Measurements from ENCODE around the gene HIF1A. TPM values are rescaled to one million over a fixed set of nuclear protein-coding genes. Genes with fewer than 3 reads are reported as not detected.

HIF1A gene
- total RNA-seq, 1 donor from 2014 or later, result 299 TPM

- no peak overlapping the region for H2AFZ ChIP-seq (replicated peaks)
- peaks cover 26% of the 10 kb centered on the region for H3K4me1 ChIP-seq
- no peak overlapping the region for H3K4me2 ChIP-seq
- H3F3A ChIP-seq (ENCODE audit: low read depth), result peaks cover 12% of the 10 kb centered on the region
- H3K9me3 Mint-ChIP-seq, result no peaks in the 10 kb centered on the region
- peaks cover 10% of the 10 kb centered on the region for H3K4me1 Mint-ChIP-seq
- no peak overlapping the region for H3K9ac ChIP-seq
- H3K27ac ChIP-seq, result no peak overlapping the region
- H3K27ac Mint-ChIP-seq, result no peak overlapping the region
- H4K20me1 ChIP-seq (ENCODE audit: low read depth), result peaks cover 83% of the 10 kb centered on the region
- no peaks in the 10 kb centered on the region for H3K27me3 Mint-ChIP-seq (ENCODE audit: insufficient read depth, low read depth)
- peaks cover 100% of the 10 kb centered on the region for H3K79me2 ChIP-seq (ENCODE audit: low read depth)
- DNase-seq (ENCODE audit: low spot score), result no peak
- peaks cover 18% of the 10 kb centered on the region for H3K36me3 ChIP-seq
- H3K9me3 ChIP-seq (ENCODE audit: low read depth), result no peaks in the 10 kb centered on the region
- H3K27me3 ChIP-seq, result no peaks in the 10 kb centered on the region
- no peak for TF ChIP-seq EZH2 (IDR thresholded peaks at IDR 0.05)
- TF ChIP-seq EZH2phosphoT487 (IDR thresholded peaks at IDR 0.05), result no peak
- TF ChIP-seq, protein P1, sequence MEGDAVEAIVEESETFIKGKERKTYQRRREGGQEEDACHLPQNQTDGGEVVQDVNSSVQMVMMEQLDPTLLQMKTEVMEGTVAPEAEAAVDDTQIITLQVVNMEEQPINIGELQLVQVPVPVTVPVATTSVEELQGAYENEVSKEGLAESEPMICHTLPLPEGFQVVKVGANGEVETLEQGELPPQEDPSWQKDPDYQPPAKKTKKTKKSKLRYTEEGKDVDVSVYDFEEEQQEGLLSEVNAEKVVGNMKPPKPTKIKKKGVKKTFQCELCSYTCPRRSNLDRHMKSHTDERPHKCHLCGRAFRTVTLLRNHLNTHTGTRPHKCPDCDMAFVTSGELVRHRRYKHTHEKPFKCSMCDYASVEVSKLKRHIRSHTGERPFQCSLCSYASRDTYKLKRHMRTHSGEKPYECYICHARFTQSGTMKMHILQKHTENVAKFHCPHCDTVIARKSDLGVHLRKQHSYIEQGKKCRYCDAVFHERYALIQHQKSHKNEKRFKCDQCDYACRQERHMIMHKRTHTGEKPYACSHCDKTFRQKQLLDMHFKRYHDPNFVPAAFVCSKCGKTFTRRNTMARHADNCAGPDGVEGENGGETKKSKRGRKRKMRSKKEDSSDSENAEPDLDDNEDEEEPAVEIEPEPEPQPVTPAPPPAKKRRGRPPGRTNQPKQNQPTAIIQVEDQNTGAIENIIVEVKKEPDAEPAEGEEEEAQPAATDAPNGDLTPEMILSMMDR (IDR thresholded peaks at IDR 0.05), result no peak
- no peak overlapping the region for H3K4me3 Mint-ChIP-seq
- peaks cover 15% of the 10 kb centered on the region for H3K36me3 Mint-ChIP-seq
- no peak overlapping the region for H3K4me3 ChIP-seq
Observed at GRCh38 chr14:61720741-61721140, 25.4 kb downstream of the HIF1A start.

DNA sequence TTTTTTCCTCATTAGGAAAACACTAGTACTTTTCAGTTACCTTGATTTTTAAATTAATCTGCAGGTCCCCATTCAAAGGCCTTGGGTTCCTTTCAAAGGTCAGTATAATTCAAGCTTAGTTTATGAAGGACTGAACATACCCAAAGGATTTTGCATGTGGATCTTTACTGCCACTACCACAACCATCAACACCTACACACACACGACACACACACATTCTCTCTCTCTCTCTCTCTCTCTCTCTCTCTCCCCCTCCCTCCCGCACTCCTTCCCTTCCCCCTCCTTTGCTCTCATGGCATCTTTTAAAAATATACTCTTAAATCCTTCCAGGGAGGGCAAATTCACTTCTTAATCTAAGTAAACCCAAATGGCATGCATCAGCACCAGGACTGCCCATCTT, 28.8 kb downstream of the HIF1A start:
- Histone ChIP-seq H3K79me2 (ENCODE audit: low read depth) (peaks cover 87% of the 10 kb centered on the region), H3K4me2 (no peak overlapping the region), H2AFZ (replicated peaks) (no peak overlapping the region), H3K27ac (no peak overlapping the region), H3K36me3 (peaks cover 26% of the 10 kb centered on the region), H4K20me1 (ENCODE audit: low read depth) (peaks cover 58% of the 10 kb centered on the region), H3K9me3 (ENCODE audit: low read depth) (no peaks in the 10 kb centered on the region), H3K4me3 (no peak overlapping the region), H3K27me3 (no peaks in the 10 kb centered on the region), H3K4me1 (peaks cover 1% of the 10 kb centered on the region), H3F3A (ENCODE audit: low read depth) (peaks cover 9% of the 10 kb centered on the region), H3K9ac (no peak overlapping the region)
- TF ChIP-seq EZH2phosphoT487 (IDR thresholded peaks at IDR 0.05) (no peak), EZH2 (IDR thresholded peaks at IDR 0.05) (no peak)
- TF ChIP-seq, protein P1 (IDR thresholded peaks at IDR 0.05), result no peak
- no peak overlapping the region for H3K27ac Mint-ChIP-seq
- peaks cover 2% of the 10 kb centered on the region for H3K4me1 Mint-ChIP-seq
- H3K9me3 Mint-ChIP-seq, result no peaks in the 10 kb centered on the region
- no peak overlapping the region for H3K4me3 Mint-ChIP-seq
- DNase-seq (ENCODE audit: low spot score), result no peak
- peaks cover 31% of the 10 kb centered on the region for H3K36me3 Mint-ChIP-seq
- H3K27me3 Mint-ChIP-seq (ENCODE audit: insufficient read depth, low read depth), result no peaks in the 10 kb centered on the region

- Mint-ChIP-seq H3K9me3 (no peaks in the 10 kb centered on the region), H3K36me3 (peaks cover 39% of the 10 kb centered on the region), H3K4me1 (no peaks in the 10 kb centered on the region), H3K27ac (no peak overlapping the region), H3K27me3 (ENCODE audit: insufficient read depth, low read depth) (no peaks in the 10 kb centered on the region), H3K4me3 (no peak overlapping the region)
- H3K27ac ChIP-seq, result no peak overlapping the region
- TF ChIP-seq EZH2 (IDR thresholded peaks at IDR 0.05), result no peak
- TF ChIP-seq, protein P1 (IDR thresholded peaks at IDR 0.05), result no peak
- no peak for TF ChIP-seq EZH2phosphoT487 (IDR thresholded peaks at IDR 0.05)
- DNase-seq (ENCODE audit: low spot score), result no peak
- H3K9me3 ChIP-seq (ENCODE audit: low read depth), result no peaks in the 10 kb centered on the region
- H3K27me3 ChIP-seq, result no peaks in the 10 kb centered on the region
- peaks cover 19% of the 10 kb centered on the region for H3K36me3 ChIP-seq
- peaks cover 29% of the 10 kb centered on the region for H4K20me1 ChIP-seq (ENCODE audit: low read depth)
- peaks cover 74% of the 10 kb centered on the region for H3K79me2 ChIP-seq (ENCODE audit: low read depth)
- no peaks in the 10 kb centered on the region for H3K4me1 ChIP-seq
- H3F3A ChIP-seq (ENCODE audit: low read depth), result peaks cover 5% of the 10 kb centered on the region
- no peak overlapping the region for H3K4me3 ChIP-seq
- no peak overlapping the region for H3K4me2 ChIP-seq
- no peak overlapping the region for H2AFZ ChIP-seq (replicated peaks)
- no peak overlapping the region for H3K9ac ChIP-seq
Observed at GRCh38 chr14:61726778-61727658, 31.7 kb downstream of the HIF1A start.

Data from neural progenitor cell (in vitro differentiated cells).